AG04450 (cell line): ENCODE measurements around the gene MEGF10. TPM values are rescaled to one million over a fixed set of nuclear protein-coding genes. Genes with fewer than 3 reads are reported as not detected.

ENCODE experiments used
- CTCF ChIA-PET: fragments of 300-600, 350-600 bp; formaldehyde crosslinking; extraction: SDS; loops from one replicate; lab custom pipeline; 2022; ENCODE audit warnings: antibody characterized with exemption, inconsistent platforms; lab: Charles Lee
- POLR2A ChIA-PET: fragments of 350-600 bp; formaldehyde crosslinking; extraction: SDS; loops from one replicate; lab custom pipeline; 2021; ENCODE audit warnings: antibody characterized with exemption, inconsistent platforms; lab: Yijun Ruan, JAX
- DNase-seq: peaks from one replicate; pipeline ENCODE4 v3.0.0-alpha.2; 2011; ENCODE audit warnings: low read depth, low spot score
- H3K27ac ChIP-seq: one replicate; pipeline ENCODE4 v1.5.1; 2012; ENCODE audit warnings: low read depth, low read length, control low read depth
- H3K27me3 ChIP-seq: one replicate; pipeline ENCODE4 v1.6.0; 2012; ENCODE audit warnings: low read length; ENCODE audit not compliant: control insufficient read depth, insufficient read depth
- H3K4me3 ChIP-seq: 2 replicates; pipeline ENCODE4 v1.5.1; 2011; ENCODE audit warnings: mild to moderate bottlenecking, low read depth, low read length, control low read depth
- H3K9me3 ChIP-seq: 2 replicates; pipeline ENCODE4 v1.5.1; 2012; ENCODE audit warnings: low read length; ENCODE audit not compliant: control insufficient read depth, insufficient read depth
- CTCF ChIP-seq: IDR thresholded peaks from 2 replicates; pipeline ENCODE4 v1.5.1; 2011; ENCODE audit warnings: low read depth, low read length, control low read depth, inconsistent platforms
- polyA plus RNA-seq: library from polyadenylated mRNA; depleted of rRNA; stranded (reverse); fragments of >200 nt; gene quantifications from 2 replicates; pipeline ENCODE4 v1.2.3, GENCODE V29; 2011

MEGF10 gene
- polyA plus RNA-seq, 1 experiment: not detected

DNA sequence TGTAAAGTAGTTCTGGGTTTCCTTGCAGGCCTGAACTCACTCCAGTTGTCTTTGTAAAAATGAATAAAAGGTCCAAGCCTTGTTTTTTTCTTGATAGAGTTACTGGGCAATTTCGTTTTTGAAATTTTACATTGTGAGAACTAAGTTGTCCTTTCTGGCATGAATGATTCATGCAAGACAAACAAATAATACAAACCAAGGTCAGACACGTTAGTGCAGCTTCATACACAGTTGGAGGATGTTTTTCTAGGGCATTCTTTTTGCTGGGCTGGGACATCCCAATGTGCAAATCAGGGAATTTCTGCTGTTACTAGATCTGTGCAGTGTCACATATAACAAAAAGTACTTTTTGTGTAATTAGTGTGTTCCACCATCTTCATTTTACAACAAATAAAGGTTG lies 96.0 kb downstream of the MEGF10 start:
- no peak for TF ChIP-seq CTCF
- H3K4me3 ChIP-seq: no peak overlapping the region
- no peaks in the 10 kb centered on the region for H3K27me3 ChIP-seq
- DNase-seq: no peak
- no peaks in the 10 kb centered on the region for H3K9me3 ChIP-seq
- ChIA-PET POLR2A (interaction anchor here (0.6 kb wide), 1 partner anchor 25 kb away, joined by 3 read pairs; no protein-coding TSS in a partner anchor), CTCF (no interaction called here)
- no peak overlapping the region for H3K27ac ChIP-seq

GRCh38 chr5:127389601-127390000 lies 99.0 kb downstream of the MEGF10 start:
- ChIA-PET POLR2A (no interaction called here), CTCF (no interaction called here)
- no peak for DNase-seq
- no peak overlapping the region for H3K27ac ChIP-seq
- H3K9me3 ChIP-seq: no peaks in the 10 kb centered on the region
- no peak overlapping the region for H3K4me3 ChIP-seq
- H3K27me3 ChIP-seq: peaks cover 11% of the 10 kb centered on the region
- no peak for TF ChIP-seq CTCF

DNA sequence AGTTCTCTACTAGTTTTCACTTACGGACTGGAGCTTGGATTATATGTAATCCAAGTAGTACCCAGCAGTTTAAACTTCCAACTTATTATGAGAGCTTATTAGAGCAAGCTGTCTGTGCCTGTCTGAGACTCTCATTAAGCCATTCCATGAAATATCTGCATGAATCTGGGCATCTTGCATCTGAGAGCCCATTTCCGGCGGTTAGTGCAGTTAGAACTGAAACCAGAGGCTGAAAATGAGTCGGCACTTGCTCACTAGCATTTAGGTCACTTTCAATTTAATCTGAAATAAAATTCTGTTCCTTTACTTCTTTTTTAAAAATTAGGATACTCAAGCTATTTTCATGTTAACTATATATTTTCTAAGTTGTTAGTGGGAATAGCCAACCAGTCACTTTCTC lies 102.2 kb downstream of the MEGF10 start:
- TF ChIP-seq CTCF: no peak
- Histone ChIP-seq H3K4me3 (no peak overlapping the region), H3K27ac (no peak overlapping the region), H3K27me3 (peaks cover 11% of the 10 kb centered on the region), H3K9me3 (no peaks in the 10 kb centered on the region; the same call in 1 of the 2 replicates)
- ChIA-PET POLR2A (no interaction called here), CTCF (no interaction called here)
- DNase-seq: no peak

- DNase-seq: no peak
- Histone ChIP-seq H3K4me3 (no peak overlapping the region), H3K27ac (no peak overlapping the region), H3K27me3 (peaks cover 15% of the 10 kb centered on the region), H3K9me3 (no peaks in the 10 kb centered on the region; the same call in 1 of the 2 replicates)
- TF ChIP-seq CTCF: no peak
- ChIA-PET CTCF (no interaction called here), POLR2A (no interaction called here)
These were observed 106.0 kb downstream of the MEGF10 start for GRCh38 chr5:127396490-127397155.

DNA sequence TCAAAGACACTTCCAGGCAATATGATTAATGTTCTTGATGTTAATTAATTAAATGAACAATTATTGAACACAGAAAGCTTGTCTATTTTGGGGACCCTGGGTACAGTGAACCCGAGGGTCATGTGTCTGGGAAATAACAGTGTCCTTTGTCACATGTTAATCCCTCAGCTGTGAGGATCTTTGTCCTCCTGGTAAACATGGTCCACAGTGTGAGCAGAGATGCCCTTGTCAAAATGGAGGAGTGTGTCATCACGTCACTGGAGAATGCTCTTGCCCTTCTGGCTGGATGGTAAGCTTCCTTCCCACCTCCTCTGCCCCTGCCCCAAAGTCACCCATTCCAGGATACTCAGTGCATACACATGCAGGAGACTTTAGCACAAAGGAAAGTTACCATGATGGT lies 107.9 kb downstream of the MEGF10 start:
- Histone ChIP-seq H3K27me3 (peaks cover 6% of the 10 kb centered on the region), H3K27ac (no peak overlapping the region), H3K4me3 (no peak overlapping the region), H3K9me3 (no peaks in the 10 kb centered on the region; the same call in 1 of the 2 replicates)
- POLR2A ChIA-PET: no interaction called here
- TF ChIP-seq CTCF: no peak
- CTCF ChIA-PET: no interaction called here
- DNase-seq: no peak
